Parathyroid adenoma (tissue), 2 donors: ENCODE results near the gene SMIM13.

Experiments
- H2AFZ ChIP-seq: fragments of 300-600 bp; sonication (generic); one replicate; pipeline ENCODE4 v1.7.0; 2017; ENCODE audit warnings: antibody characterized with exemption, mild to moderate bottlenecking
- H3K27ac ChIP-seq: fragments of 300-600 bp; sonication (generic); one replicate; pipeline ENCODE4 v1.7.0; 2017
- H3K27me3 ChIP-seq: fragments of 300-600 bp; sonication (generic); one replicate; pipeline ENCODE4 v1.7.0; 2017; ENCODE audit warnings: low read length; ENCODE audit not compliant: control insufficient read depth, insufficient read depth
- H3K36me3 ChIP-seq: fragments of 300-600 bp; sonication (generic); one replicate; pipeline ENCODE4 v1.7.0; 2017; ENCODE audit warnings: low read length; ENCODE audit not compliant: control insufficient read depth, insufficient read depth
- H3K4me1 ChIP-seq: fragments of 300-600 bp; sonication (generic); one replicate; pipeline ENCODE4 v1.7.0; 2017; ENCODE audit warnings: control low read depth
- H3K4me2 ChIP-seq: fragments of 300-600 bp; sonication (generic); one replicate; pipeline ENCODE4 v1.7.0; 2017; ENCODE audit warnings: low read length
- H3K4me3 ChIP-seq: fragments of 300-600 bp; sonication (generic); one replicate; pipeline ENCODE4 v1.7.0; 2017; ENCODE audit warnings: low read depth, low read length
- H3K79me2 ChIP-seq: fragments of 300-600 bp; sonication (generic); one replicate; pipeline ENCODE4 v1.7.0; 2017; ENCODE audit warnings: control low read depth
- H3K9ac ChIP-seq: fragments of 300-600 bp; sonication (generic); one replicate; pipeline ENCODE4 v1.7.0; 2017; ENCODE audit warnings: mild to moderate bottlenecking
- H3K9me3 ChIP-seq: fragments of 300-600 bp; sonication (generic); one replicate; pipeline ENCODE4 v1.7.0; 2017; ENCODE audit warnings: low read length; ENCODE audit not compliant: control insufficient read depth
- CTCF ChIP-seq: fragments of 300-600 bp; sonication (generic); IDR thresholded peaks from one replicate; pipeline ENCODE4 v1.7.0; 2017; ENCODE audit warnings: antibody characterized with exemption, mild to moderate bottlenecking
- donor health status: primary hyperparathyroidism.

Gene SMIM13

GRCh38 chr6:11187301-11187700 lies 93.7 kb downstream of the SMIM13 start:
- no peak overlapping the region for H2AFZ ChIP-seq
- H3K4me3 ChIP-seq = no peak overlapping the region
- H3K4me2 ChIP-seq = no peak overlapping the region
- no peak for TF ChIP-seq CTCF
- no peaks in the 10 kb centered on the region for H3K79me2 ChIP-seq
- no peaks in the 10 kb centered on the region for H3K4me1 ChIP-seq
- no peaks in the 10 kb centered on the region for H3K27me3 ChIP-seq
- H3K36me3 ChIP-seq = no peaks in the 10 kb centered on the region
- no peak overlapping the region for H3K9ac ChIP-seq
- H3K9me3 ChIP-seq = no peaks in the 10 kb centered on the region
- no peak overlapping the region for H3K27ac ChIP-seq
